IMR-90 (cell line): Measurements from ENCODE around the gene KNTC1. TPM values are rescaled to one million over a fixed set of nuclear protein-coding genes. Genes with fewer than 3 reads are reported as not detected.

ENCODE experiments used
- ATAC-seq: fragments of 200-7000 bp; cut with Tn5 transposase; 2 replicates; pipeline ENCODE4 v1.9.1; 2020; ENCODE audit warnings: low read depth, mild to moderate bottlenecking, moderate library complexity
- BruUV-seq: library from RNA; stranded (reverse); fragments of 400-500 nt; replicated peaks from 2 replicates; lab custom pipeline; 2021; lab: Mats Ljungman, UMichigan
- CTCF ChIA-PET: fragments of 300-600 bp; formaldehyde crosslinking; extraction: SDS; loops from one replicate; lab custom pipeline; 2021; ENCODE audit warnings: antibody characterized with exemption; lab: Yijun Ruan, JAX
- POLR2A ChIA-PET: fragments of 300-600 bp; sonication (Branson Sonifier 250); formaldehyde crosslinking; loops from one replicate; lab custom pipeline; 2022; ENCODE audit warnings: antibody characterized with exemption; ENCODE audit not compliant: unreplicated experiment; lab: Charles Lee
- DNase-seq: peaks from one replicate; pipeline ENCODE4 v3.0.0; 2013
- H2AFZ ChIP-seq: replicated peaks from 2 replicates; pipeline ENCODE3; 2013; ENCODE audit warnings: low read length, mild to moderate bottlenecking; ENCODE audit not compliant: poor library complexity
- H2AK5ac ChIP-seq: 2 replicates; pipeline ENCODE4 v1.6.1; 2013; ENCODE audit warnings: low read depth, low read length, inconsistent platforms
- H2AK9ac ChIP-seq: replicated peaks from 2 replicates; pipeline ENCODE3; 2013; ENCODE audit warnings: mild to moderate bottlenecking, low read depth, low read length, moderate library complexity; ENCODE audit not compliant: poor library complexity
- H2BK120ac ChIP-seq: 2 replicates; pipeline ENCODE4 v1.6.1; 2013; ENCODE audit warnings: low read depth, low read length, inconsistent platforms
- H2BK15ac ChIP-seq: 3 replicates; pipeline ENCODE4 v1.6.1; 2013; ENCODE audit warnings: low read depth, low read length, inconsistent platforms
- H2BK20ac ChIP-seq: 2 replicates; pipeline ENCODE4 v1.6.1; 2013; ENCODE audit warnings: low read depth, mild to moderate bottlenecking, inconsistent platforms, low read length, moderate library complexity
- H2BK5ac ChIP-seq: 2 replicates; pipeline ENCODE4 v1.6.1; 2013; ENCODE audit warnings: mild to moderate bottlenecking, low read depth, low read length, inconsistent platforms; ENCODE audit not compliant: poor library complexity, severe bottlenecking
- H3K14ac ChIP-seq: replicated peaks from 2 replicates; pipeline ENCODE4 v1.6.1; 2013; ENCODE audit warnings: low read depth, low read length, inconsistent platforms
- H3K18ac ChIP-seq: 2 replicates; pipeline ENCODE4 v1.6.1; 2013; ENCODE audit warnings: low read depth, low read length, control low read depth
- H3K23ac ChIP-seq: 2 replicates; pipeline ENCODE4 v1.6.1; 2013; ENCODE audit warnings: low read depth, low read length, inconsistent platforms
- H3K27ac ChIP-seq: 2 replicates; pipeline ENCODE4 v1.5.1; 2013; ENCODE audit warnings: mild to moderate bottlenecking, control low read depth, low read length; ENCODE audit not compliant: insufficient read depth
- H3K27me3 ChIP-seq: 2 replicates; pipeline ENCODE4 v1.6.1; 2013; ENCODE audit warnings: low read length; ENCODE audit not compliant: control insufficient read depth, insufficient read depth
- H3K36me3 ChIP-seq: 2 replicates; pipeline ENCODE4 v1.6.1; 2013; ENCODE audit warnings: low read length, mixed read lengths; ENCODE audit not compliant: control insufficient read depth, insufficient read depth
- H3K4ac ChIP-seq: 2 replicates; pipeline ENCODE4 v1.6.1; 2013; ENCODE audit warnings: low read depth, low read length, inconsistent platforms
- H3K4me1 ChIP-seq: 2 replicates; pipeline ENCODE4 v1.6.1; 2013; ENCODE audit warnings: low read length, mixed read lengths; ENCODE audit not compliant: control insufficient read depth, insufficient read depth
- H3K4me2 ChIP-seq: 2 replicates; pipeline ENCODE4 v1.6.1; 2013; ENCODE audit warnings: low read depth, mild to moderate bottlenecking, control low read depth, low read length, moderate library complexity
- H3K4me3 ChIP-seq: 2 replicates; pipeline ENCODE4 v1.5.1; 2013; ENCODE audit warnings: low read depth, mild to moderate bottlenecking, control low read depth, low read length, moderate library complexity; ENCODE audit not compliant: insufficient read depth
- H3K56ac ChIP-seq: 2 replicates; pipeline ENCODE4 v1.6.1; 2013; ENCODE audit warnings: low read length, inconsistent platforms; ENCODE audit not compliant: insufficient read depth; ENCODE audit errors: extremely low read depth
- H3K79me1 ChIP-seq, 2 experiments: 2 replicates each; pipeline ENCODE4 v1.6.1; 2013; ENCODE audit warnings: low read length in 2 of 2, inconsistent platforms in 1 of 2, low read depth in 1 of 2
- H3K9ac ChIP-seq: 2 replicates; pipeline ENCODE4 v1.6.1; 2013; ENCODE audit warnings: low read depth, low read length, control low read depth
- H3K9me1 ChIP-seq: 2 replicates; pipeline ENCODE4 v1.6.1; 2013; ENCODE audit warnings: low read length, inconsistent platforms; ENCODE audit not compliant: insufficient read depth
- H3K9me3 ChIP-seq: 2 replicates; pipeline ENCODE4 v1.6.1; 2013; ENCODE audit warnings: low read length; ENCODE audit not compliant: control insufficient read depth, insufficient read depth
- H4K20me1 ChIP-seq: 2 replicates; pipeline ENCODE4 v1.6.1; 2013; ENCODE audit warnings: low read length, inconsistent platforms; ENCODE audit not compliant: insufficient read depth
- H4K5ac ChIP-seq: 2 replicates; pipeline ENCODE4 v1.6.1; 2013; ENCODE audit warnings: mild to moderate bottlenecking, low read depth, low read length, control low read depth
- H4K8ac ChIP-seq, 2 experiments: 2 replicates each; pipeline ENCODE4 v1.6.1; 2013; ENCODE audit warnings: low read depth in 2 of 2, low read length in 2 of 2, control low read depth in 1 of 2, inconsistent platforms in 1 of 2
- H4K91ac ChIP-seq: 2 replicates; pipeline ENCODE4 v1.6.1; 2013; ENCODE audit warnings: low read depth, low read length, inconsistent platforms; ENCODE audit not compliant: insufficient read depth
- BHLHE40 ChIP-seq: fragments of 150-350 bp; IDR thresholded peaks from 2 replicates; pipeline ENCODE4 v1.6.1; 2016; ENCODE audit warnings: mild to moderate bottlenecking, low read depth, low read length
- CEBPB ChIP-seq: IDR thresholded peaks from 2 replicates; pipeline ENCODE4 v1.6.1; 2012; ENCODE audit warnings: low read depth, low read length, improper control_type of control experiment
- CHD1 ChIP-seq: IDR thresholded peaks from 2 replicates; pipeline ENCODE4 v1.6.1; 2012; ENCODE audit warnings: low read depth, low read length, improper control_type of control experiment
- FOS ChIP-seq: fragments of 150-350 bp; IDR thresholded peaks from 2 replicates; pipeline ENCODE4 v1.6.1; 2016; ENCODE audit warnings: low read depth, low read length
- MAZ ChIP-seq: IDR thresholded peaks from 2 replicates; pipeline ENCODE4 v1.6.1; 2012; ENCODE audit warnings: low read depth, mild to moderate bottlenecking, low read length, improper control_type of control experiment, moderate library complexity, borderline replicate concordance
- MXI1 ChIP-seq: IDR thresholded peaks from 2 replicates; pipeline ENCODE4 v1.6.1; 2012; ENCODE audit warnings: low read depth, mild to moderate bottlenecking, low read length, moderate library complexity, borderline replicate concordance
- NFE2L2 ChIP-seq: fragments of 150-350 bp; IDR thresholded peaks from 2 replicates; pipeline ENCODE4 v1.6.1; 2016; ENCODE audit warnings: low read depth, mild to moderate bottlenecking, low read length
- POLR2A ChIP-seq: IDR thresholded peaks from 2 replicates; pipeline ENCODE4 v1.6.1; 2012; ENCODE audit warnings: mild to moderate bottlenecking, low read depth, low read length
- SMC3 ChIP-seq: fragments of 150-350 bp; IDR thresholded peaks from 2 replicates; pipeline ENCODE4 v1.6.1; 2016; ENCODE audit warnings: low read depth, mild to moderate bottlenecking, antibody characterized with exemption, low read length, moderate library complexity
- USF2 ChIP-seq: fragments of 150-350 bp; IDR thresholded peaks from 2 replicates; pipeline ENCODE4 v1.6.1; 2017; ENCODE audit warnings: mild to moderate bottlenecking, antibody characterized with exemption, low read length, low read depth
- WGBS, 2 experiments: methylation state at CpG; one replicate each; pipeline versions ENCODE4 v1.1.5 to v1.1.7; 2013; ENCODE audit warnings: missing lambda C conversion rate in 2 of 2; ENCODE audit not compliant: insufficient read length in 1 of 2; ENCODE audit errors: extremely low coverage in 2 of 2; 5-methylcytosine and 5-hydroxymethylcytosine counted together
- dilution Hi-C: fragments of 300-500 bp; cut with HindIII; formaldehyde crosslinking; loops from one replicate; pipeline ENCODE4 v1.14.3; 2018; ENCODE audit warnings: low sequenced_read_pairs; ENCODE audit not compliant: unreplicated experiment
- in situ Hi-C: fragments of 300-500 bp; cut with MboI; formaldehyde crosslinking; loops from 3 replicates; pipeline ENCODE4 v1.14.3; 2019; ENCODE audit warnings: low sequenced_read_pairs, inconsistent platforms, mixed read lengths
- intact Hi-C: fragments of 100-400 bp; cut with micrococcal nuclease; formaldehyde crosslinking; loops from 2 replicates; pipeline ENCODE4 v1.10.0; 2022
- polyA plus RNA-seq, 3 experiments: library from polyadenylated mRNA; depleted of rRNA; stranded (reverse); fragments of >200 nt; gene quantifications; 2 replicates each; pipeline ENCODE4 v1.2.3, GENCODE V29; 2012; ENCODE audit warnings: low replicate concordance in 1 of 3
- total RNA-seq: library from RNA; depleted of rRNA; stranded (reverse); fragments of >200 nt; gene quantifications from 2 replicates; pipeline ENCODE4 v1.2.3, GENCODE V29; 2012
- TF ChIP-seq, protein P1 (sequence below): fragments of 150-350 bp; IDR thresholded peaks from 2 replicates; pipeline ENCODE4 v1.6.1; 2016; ENCODE audit warnings: low read depth, mild to moderate bottlenecking, low read length, moderate library complexity, borderline replicate concordance
- TF ChIP-seq, protein P2 (sequence below): conservative IDR thresholded peaks from 2 replicates; pipeline ENCODE4 v1.5.1; 2012; ENCODE audit warnings: mild to moderate bottlenecking, low read depth, low read length, improper control_type of control experiment

Gene KNTC1
- total and polyA plus RNA-seq, 2 of the 4 experiments (the other 2 are of a cell fraction): 16.6 to 23.7 TPM

DNA sequence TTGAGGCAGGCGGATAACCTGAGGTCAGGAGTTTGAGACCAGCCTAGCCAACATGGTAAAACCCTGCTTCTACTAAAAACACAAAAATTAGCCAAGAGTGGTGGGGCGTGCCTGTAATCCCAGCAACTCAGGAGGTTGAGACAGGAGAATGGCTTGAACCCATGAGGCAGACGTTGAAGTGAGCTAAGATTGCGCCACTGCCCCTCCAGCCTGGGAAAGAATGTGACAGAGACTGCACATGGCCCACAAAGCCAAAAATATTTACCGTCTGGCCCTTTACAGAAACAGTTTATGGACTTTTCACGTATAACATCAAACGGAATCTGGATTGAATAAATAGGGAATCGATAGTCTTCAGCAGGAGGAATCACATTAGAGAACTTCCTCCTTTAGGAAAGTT lies 3.8 kb upstream of the KNTC1 start:
- peak; percentile 76 for DNase-seq
- Histone ChIP-seq H3K79me1 (peaks cover 18 to 40% of the 10 kb centered on the region in 2 experiments; a peak in 3 of 4 replicates), H3K18ac (no peak overlapping the region), H2AK5ac (no peak overlapping the region), H3K14ac (no peak overlapping the region), H3K4me2 (peak overlapping the region; percentile 37), H2AFZ (no peak overlapping the region), H3K9me3 (no peaks in the 10 kb centered on the region), H3K4me3 (peak overlapping the region; percentile 6; the same call in 1 of the 2 replicates), H3K4ac (no peak overlapping the region), H3K9ac (no peak overlapping the region), H3K23ac (no peak overlapping the region), H3K27ac (peak overlapping the region; percentile 9; the same call in 1 of the 2 replicates), H2BK15ac (no peak overlapping the region), H2BK120ac (no peak overlapping the region), H2AK9ac (no peak overlapping the region), H3K4me1 (peaks cover 8% of the 10 kb centered on the region), H4K5ac (no peak overlapping the region), H3K27me3 (no peaks in the 10 kb centered on the region), H4K20me1 (peaks cover 70% of the 10 kb centered on the region), H3K36me3 (peaks cover 22% of the 10 kb centered on the region), H2BK5ac (peak overlapping the region; percentile 15), H4K91ac (no peak overlapping the region), H2BK20ac (no peak overlapping the region), H3K9me1 (peaks cover 2% of the 10 kb centered on the region; the same call in 1 of the 2 replicates), H4K8ac (no peak overlapping the region), H3K56ac (no peak overlapping the region)
- POLR2A ChIA-PET: no interaction called here
- WGBS, 2 experiments: 48% methylated on average over 4 of the region's 8 CpGs; no CpG with 5 or more reads in 1 of the 2 experiments
- in situ Hi-C loops (no loop called here), dilution Hi-C loops (no loop called here), intact Hi-C loops (no loop called here)
- CTCF ChIA-PET: interaction anchor here (0.6 kb wide), 1 partner anchor 147 kb away, joined by 3 read pairs; no protein-coding TSS in a partner anchor
- no peak for TF ChIP-seq FOS
- no peak for TF ChIP-seq MAZ
- TF ChIP-seq CEBPB: peak; percentile 97
- no peak for TF ChIP-seq NFE2L2
- no peak for TF ChIP-seq SMC3
- 0 out of 2 replicates have a peak, but pooled peaks have one; percentile 11 for TF ChIP-seq USF2
- TF ChIP-seq BHLHE40: no peak
- TF ChIP-seq, protein P1, sequence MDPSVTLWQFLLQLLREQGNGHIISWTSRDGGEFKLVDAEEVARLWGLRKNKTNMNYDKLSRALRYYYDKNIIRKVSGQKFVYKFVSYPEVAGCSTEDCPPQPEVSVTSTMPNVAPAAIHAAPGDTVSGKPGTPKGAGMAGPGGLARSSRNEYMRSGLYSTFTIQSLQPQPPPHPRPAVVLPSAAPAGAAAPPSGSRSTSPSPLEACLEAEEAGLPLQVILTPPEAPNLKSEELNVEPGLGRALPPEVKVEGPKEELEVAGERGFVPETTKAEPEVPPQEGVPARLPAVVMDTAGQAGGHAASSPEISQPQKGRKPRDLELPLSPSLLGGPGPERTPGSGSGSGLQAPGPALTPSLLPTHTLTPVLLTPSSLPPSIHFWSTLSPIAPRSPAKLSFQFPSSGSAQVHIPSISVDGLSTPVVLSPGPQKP: no peak
- no peak for TF ChIP-seq CHD1
- TF ChIP-seq, protein P2, sequence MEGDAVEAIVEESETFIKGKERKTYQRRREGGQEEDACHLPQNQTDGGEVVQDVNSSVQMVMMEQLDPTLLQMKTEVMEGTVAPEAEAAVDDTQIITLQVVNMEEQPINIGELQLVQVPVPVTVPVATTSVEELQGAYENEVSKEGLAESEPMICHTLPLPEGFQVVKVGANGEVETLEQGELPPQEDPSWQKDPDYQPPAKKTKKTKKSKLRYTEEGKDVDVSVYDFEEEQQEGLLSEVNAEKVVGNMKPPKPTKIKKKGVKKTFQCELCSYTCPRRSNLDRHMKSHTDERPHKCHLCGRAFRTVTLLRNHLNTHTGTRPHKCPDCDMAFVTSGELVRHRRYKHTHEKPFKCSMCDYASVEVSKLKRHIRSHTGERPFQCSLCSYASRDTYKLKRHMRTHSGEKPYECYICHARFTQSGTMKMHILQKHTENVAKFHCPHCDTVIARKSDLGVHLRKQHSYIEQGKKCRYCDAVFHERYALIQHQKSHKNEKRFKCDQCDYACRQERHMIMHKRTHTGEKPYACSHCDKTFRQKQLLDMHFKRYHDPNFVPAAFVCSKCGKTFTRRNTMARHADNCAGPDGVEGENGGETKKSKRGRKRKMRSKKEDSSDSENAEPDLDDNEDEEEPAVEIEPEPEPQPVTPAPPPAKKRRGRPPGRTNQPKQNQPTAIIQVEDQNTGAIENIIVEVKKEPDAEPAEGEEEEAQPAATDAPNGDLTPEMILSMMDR: no peak
- TF ChIP-seq MXI1: peak; percentile 97
- TF ChIP-seq POLR2A: no peak
- no peak for ATAC-seq
- no TSS peak for BruUV-seq
